K562 (cell line): ENCODE measurements around the gene PCBP3. TPM values are rescaled to one million over a fixed set of nuclear protein-coding genes. Genes with fewer than 3 reads are reported as not detected.

Source experiments
- ATAC-seq: fragments of 200-7000 bp; cut with Tn5 transposase; 3 replicates; pipeline ENCODE4 v1.9.1; 2020; ENCODE audit warnings: moderate library complexity
- BruUV-seq: library from RNA; stranded (reverse); fragments of 400-500 nt; replicated peaks from 2 replicates; lab custom pipeline; 2021; lab: Mats Ljungman, UMichigan
- CTCF ChIA-PET: fragments of 300-600 bp; formaldehyde crosslinking; extraction: SDS; loops from one replicate; lab custom pipeline; 2021; ENCODE audit warnings: low intra/inter-chr PET ratio; lab: Yijun Ruan, JAX
- POLR2A ChIA-PET: fragments of 300-600, 350-650 bp; sonication (Branson Sonifier 250); formaldehyde crosslinking; extraction: SDS; loops from one replicate; lab custom pipeline; 2021; ENCODE audit warnings: antibody characterized with exemption, inconsistent platforms; lab: Yijun Ruan, JAX
- DNase-seq, 4 experiments: peaks; one replicate each; pipeline versions ENCODE4 v3.0.0 to v3.0.0-alpha.2; 2011 to 2018; ENCODE audit warnings: low spot score in 3 of 4, mixed read lengths in 3 of 4; ENCODE audit errors: extremely low read depth in 1 of 4
- FAIRE-seq: peaks from 2 replicates; lab custom pipeline; 2011; peaks lifted over from hg19 to GRCh38; lab: Jason Lieb, UNC
- H2AFZ ChIP-seq: 2 replicates; pipeline ENCODE4 v1.6.0; 2011; ENCODE audit warnings: low read depth, low read length, control low read depth, inconsistent platforms
- H3K27ac ChIP-seq: fragments of 200-600 bp; 3 replicates; pipeline ENCODE4 v1.8.0; 2011; ENCODE audit warnings: low read depth, mild to moderate bottlenecking, control low read depth, inconsistent platforms, low read length, moderate library complexity, mixed read lengths; ENCODE audit errors: extremely low read depth
- H3K27me3 ChIP-seq, 2 experiments: fragments of 300-600 bp in 1 of 2; 2 replicates in 1 of 2; 3 replicates in 1 of 2; pipeline versions ENCODE4 v1.6.0 to v1.8.0; 2011; ENCODE audit warnings: inconsistent platforms in 2 of 2, low read length in 2 of 2, mild to moderate bottlenecking in 1 of 2, mixed read lengths in 1 of 2, moderate library complexity in 1 of 2; ENCODE audit not compliant: control insufficient read depth in 2 of 2, insufficient read depth in 2 of 2
- H3K36me3 ChIP-seq: fragments of 300-600 bp; 3 replicates; pipeline ENCODE4 v1.8.0; 2011; ENCODE audit warnings: mild to moderate bottlenecking, low read length, inconsistent platforms; ENCODE audit not compliant: control insufficient read depth, insufficient read depth
- H3K4me1 ChIP-seq, 2 experiments: fragments of 200-600 bp in 1 of 2; replicated peaks in 1 of 2; 2 replicates in 1 of 2; 3 replicates in 1 of 2; pipeline versions ENCODE4 v1.5.1 to v1.8.0; 2011; ENCODE audit warnings: inconsistent platforms in 2 of 2, low read length in 2 of 2, mild to moderate bottlenecking in 1 of 2, mixed read lengths in 1 of 2, moderate library complexity in 1 of 2; ENCODE audit not compliant: control insufficient read depth in 2 of 2, insufficient read depth in 2 of 2
- H3K4me2 ChIP-seq: 2 replicates; pipeline ENCODE4 v1.6.1; 2011; ENCODE audit warnings: low read length, control low read depth, inconsistent platforms, mixed read lengths; ENCODE audit not compliant: insufficient read depth
- H3K4me3 ChIP-seq: fragments of 200-600 bp; sonication (generic), shearing (Covaris generic); 2 replicates; pipeline ENCODE4 v1.5.1; 2016; ENCODE audit warnings: control low read depth, inconsistent platforms
- H3K79me2 ChIP-seq: fragments of 200-600 bp; 3 replicates; pipeline ENCODE4 v1.8.0; 2011; ENCODE audit warnings: low read length, inconsistent platforms; ENCODE audit not compliant: control insufficient read depth, insufficient read depth
- H3K9ac ChIP-seq, 2 experiments: 2 replicates each; pipeline versions ENCODE4 v1.6.0 to v1.6.1; 2011; ENCODE audit warnings: low read depth in 2 of 2, low read length in 2 of 2, control low read depth in 1 of 2, inconsistent platforms in 1 of 2, mild to moderate bottlenecking in 1 of 2, mixed read lengths in 1 of 2; ENCODE audit not compliant: insufficient read depth in 1 of 2
- H3K9me1 ChIP-seq: one replicate; pipeline ENCODE4 v1.6.0; 2011; ENCODE audit warnings: inconsistent platforms, mild to moderate bottlenecking, low read length, moderate library complexity; ENCODE audit not compliant: control insufficient read depth, insufficient read depth
- H3K9me3 ChIP-seq: replicated peaks from 2 replicates; pipeline ENCODE4 v1.5.1; 2011; ENCODE audit warnings: low read depth, low read length, inconsistent platforms; ENCODE audit not compliant: control insufficient read depth, insufficient read depth
- H4K20me1 ChIP-seq: replicated peaks from 2 replicates; pipeline ENCODE4 v1.6.1; 2011; ENCODE audit warnings: low read length, inconsistent platforms, mixed read lengths; ENCODE audit not compliant: control insufficient read depth, insufficient read depth
- CCNT2 ChIP-seq: IDR thresholded peaks from 2 replicates; pipeline ENCODE4 v1.6.1; 2011; ENCODE audit warnings: borderline replicate concordance, low read depth, mild to moderate bottlenecking, moderate library complexity, mixed read lengths, low read length; ENCODE audit not compliant: insufficient read length; ENCODE audit errors: extremely low read depth
- HDAC2 ChIP-seq: fragments of 450-650 bp; IDR thresholded peaks from 2 replicates; pipeline ENCODE4 v1.6.1; 2016; ENCODE audit warnings: mild to moderate bottlenecking
- HMG20A ChIP-seq: fragments of 450-650 bp; formaldehyde crosslinking; conservative IDR thresholded peaks from 2 replicates; pipeline ENCODE4 v1.4.0; 2020; ENCODE audit warnings: mild to moderate bottlenecking, mixed read lengths
- MIER1 ChIP-seq: fragments of 450-650 bp; IDR thresholded peaks from 2 replicates; pipeline ENCODE4 v1.6.1; 2016; ENCODE audit warnings: antibody characterized with exemption, mild to moderate bottlenecking, low read depth
- PHF8 ChIP-seq: fragments of 200-600 bp; sonication (generic); IDR thresholded peaks from 2 replicates; pipeline ENCODE4 v1.6.1; 2012; ENCODE audit warnings: mixed run types, mild to moderate bottlenecking, inconsistent platforms, low read length, moderate library complexity, borderline replicate concordance
- SOX6 ChIP-seq: fragments of 450-650 bp; IDR thresholded peaks from 2 replicates; pipeline ENCODE4 v1.6.1; 2014; ENCODE audit warnings: mild to moderate bottlenecking
- ZFP36 ChIP-seq: fragments of 150-350 bp; IDR thresholded peaks from 2 replicates; pipeline ENCODE4 v1.6.1; 2018; ENCODE audit warnings: low read length, low read depth; ENCODE audit not compliant: partially characterized antibody
- ZNF592 ChIP-seq: fragments of 450-650 bp; IDR thresholded peaks from 2 replicates; pipeline ENCODE4 v1.6.1; 2017; ENCODE audit warnings: antibody characterized with exemption, mild to moderate bottlenecking
- WGBS: fragments of 100-300 bp; shearing (Covaris generic); methylation state at CpG from one replicate; pipeline ENCODE4 v1.1.6; 2016; ENCODE audit warnings: low coverage, mixed read lengths; ENCODE audit not compliant: insufficient coverage; ENCODE audit errors: missing lambda C conversion rate; 5-methylcytosine and 5-hydroxymethylcytosine counted together
- in situ Hi-C: fragments of 300-500 bp; cut with MboI; formaldehyde crosslinking; loops from 4 replicates; pipeline ENCODE4 v1.15.0; 2018; ENCODE audit warnings: inconsistent platforms, mixed read lengths
- intact Hi-C: fragments of 100-400 bp; cut with micrococcal nuclease; formaldehyde crosslinking; loops from 2 replicates; pipeline ENCODE4 v1.14.2; 2022
- polyA plus RNA-seq, 8 experiments: library from polyadenylated mRNA; depleted of rRNA in 4 of 8; stranded (reverse) in 5 of 8; unstranded in 3 of 8; fragments of >200 nt; fragmentation: Nextera tagmentation in 2 of 8; fragmentation: Illumina TruSeq in 1 of 8; extraction: Ambion mirVana in 2 of 8; extraction: Trizol in 1 of 8; gene quantifications; 2 replicates each; pipeline versions ENCODE4 v1.2.1 to v1.2.3, GENCODE V29; 2011 to 2014; ENCODE audit warnings: inconsistent platforms in 1 of 8, missing spikeins in 1 of 8
- total RNA-seq, 7 experiments: library from RNA; depleted of rRNA in 6 of 7; stranded (reverse); fragments of >200 nt in 6 of 7; fragmentation: Illumina TruSeq in 2 of 7; extraction: Trizol in 2 of 7; gene quantifications; 2 replicates each; pipeline versions ENCODE4 v1.2.1 to v1.2.3, GENCODE V29; 2011 to 2021; ENCODE audit warnings: low replicate concordance in 1 of 7

Gene PCBP3
- total and polyA plus RNA-seq, 9 of the 15 experiments (the other 6 are each of a cell fraction or from before 2014, with no cell fraction given) = 0.18 TPM; not detected in 8

- intact Hi-C loops (no loop called here), in situ Hi-C loops (no loop called here)
- H2AFZ ChIP-seq = peak overlapping the region; percentile 53; the same call in 1 of the 2 replicates
- no peaks in the 10 kb centered on the region for H3K36me3 ChIP-seq
- H3K9me1 ChIP-seq = no peaks in the 10 kb centered on the region
- H3K79me2 ChIP-seq = no peaks in the 10 kb centered on the region
- BruUV-seq = no TSS peak
- peaks cover 8 to 9% of the 10 kb centered on the region in 2 experiments; a peak in 3 of 5 replicates for H3K27me3 ChIP-seq
- CTCF ChIA-PET = no interaction called here
- FAIRE-seq (peak; percentile 58), ATAC-seq (no peak)
- no peaks in the 10 kb centered on the region for H3K9me3 ChIP-seq
- WGBS = 9% methylated on average over 35 of the region's 56 CpGs
- TF ChIP-seq CCNT2 (peak; percentile 11), PHF8 (0 out of 2 replicates have a peak, but pooled peaks have one; percentile 6), HDAC2 (no peak), ZNF592 (no peak), HMG20A (CRISPR knock-in tag) (no peak), MIER1 (no peak), ZFP36 (peak; percentile 33), SOX6 (no peak)
- TF ChIP-seq, all 486 proteins: peak for 3
- no peak overlapping the region for H3K27ac ChIP-seq
- peak overlapping the region in 1 of 2 experiments; percentile 40; a peak in 1 of 4 replicates for H3K9ac ChIP-seq
- H3K4me1 ChIP-seq = peaks cover 0 to 28% of the 10 kb centered on the region in 2 experiments; a peak in 2 of 5 replicates
- no peaks in the 10 kb centered on the region for H4K20me1 ChIP-seq
- peak overlapping the region; percentile 43 for H3K4me3 ChIP-seq
- peak in 3 of 4 experiments; percentile 36 to 56 (median 50) for DNase-seq
- POLR2A ChIA-PET = no interaction called here
- H3K4me2 ChIP-seq = peak overlapping the region; percentile 26; the same call in 1 of the 2 replicates
Observed at GRCh38 chr21:45644041-45644906, 749 bp downstream of the PCBP3 start.
